ENCODE results near the gene PFDN4.

PFDN4 gene

DNA sequence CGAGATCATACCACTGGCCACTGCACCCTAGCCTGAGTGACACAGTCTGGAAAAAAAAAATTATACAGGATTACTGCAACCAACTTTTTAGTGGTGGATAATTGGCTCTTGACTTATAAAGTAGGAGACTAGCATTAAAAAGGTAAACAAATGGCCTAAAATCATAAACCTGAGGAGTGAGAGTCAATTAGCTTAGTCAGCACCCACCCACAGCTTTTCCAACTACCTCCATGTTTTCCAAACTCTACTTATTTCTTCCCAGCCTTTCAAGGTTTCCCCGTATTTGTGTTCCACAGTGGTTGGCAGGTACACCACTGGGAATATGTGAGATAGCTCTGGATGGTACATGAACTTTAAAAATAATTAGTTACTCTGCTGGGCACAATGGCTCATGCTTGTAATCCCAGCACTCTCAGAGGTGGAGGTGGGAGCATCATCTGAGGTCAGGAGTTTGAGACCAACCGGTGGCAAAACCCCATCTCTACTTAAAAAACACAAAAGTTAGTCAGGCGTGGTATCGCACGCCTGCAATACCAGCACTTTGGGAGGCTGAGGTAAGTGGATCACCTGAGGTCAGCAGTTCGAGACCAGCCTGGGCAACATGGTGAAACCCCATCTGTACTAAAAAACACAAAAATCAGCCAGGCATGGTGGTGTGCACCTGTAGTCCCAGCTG lies 40.8 kb upstream of the PFDN4 start:
- Histone ChIP-seq H3K9me3 (ENCODE audit: insufficient read depth, low read depth, low read length) (no peaks in the 10 kb centered on the region), H3K27me3 (ENCODE audit: insufficient read depth, low read length) (peaks cover 34% of the 10 kb centered on the region), H3K27ac (ENCODE audit: low read length) (no peak overlapping the region), H3K36me3 (ENCODE audit: insufficient read depth, low read depth, low read length) (no peaks in the 10 kb centered on the region), H3K4me1 (ENCODE audit: insufficient read depth, low read length) (no peaks in the 10 kb centered on the region), H3K9ac (ENCODE audit: low read depth, low read length) (no peak overlapping the region), H3K4me3 (ENCODE audit: low read length) (no peak overlapping the region)

DNA sequence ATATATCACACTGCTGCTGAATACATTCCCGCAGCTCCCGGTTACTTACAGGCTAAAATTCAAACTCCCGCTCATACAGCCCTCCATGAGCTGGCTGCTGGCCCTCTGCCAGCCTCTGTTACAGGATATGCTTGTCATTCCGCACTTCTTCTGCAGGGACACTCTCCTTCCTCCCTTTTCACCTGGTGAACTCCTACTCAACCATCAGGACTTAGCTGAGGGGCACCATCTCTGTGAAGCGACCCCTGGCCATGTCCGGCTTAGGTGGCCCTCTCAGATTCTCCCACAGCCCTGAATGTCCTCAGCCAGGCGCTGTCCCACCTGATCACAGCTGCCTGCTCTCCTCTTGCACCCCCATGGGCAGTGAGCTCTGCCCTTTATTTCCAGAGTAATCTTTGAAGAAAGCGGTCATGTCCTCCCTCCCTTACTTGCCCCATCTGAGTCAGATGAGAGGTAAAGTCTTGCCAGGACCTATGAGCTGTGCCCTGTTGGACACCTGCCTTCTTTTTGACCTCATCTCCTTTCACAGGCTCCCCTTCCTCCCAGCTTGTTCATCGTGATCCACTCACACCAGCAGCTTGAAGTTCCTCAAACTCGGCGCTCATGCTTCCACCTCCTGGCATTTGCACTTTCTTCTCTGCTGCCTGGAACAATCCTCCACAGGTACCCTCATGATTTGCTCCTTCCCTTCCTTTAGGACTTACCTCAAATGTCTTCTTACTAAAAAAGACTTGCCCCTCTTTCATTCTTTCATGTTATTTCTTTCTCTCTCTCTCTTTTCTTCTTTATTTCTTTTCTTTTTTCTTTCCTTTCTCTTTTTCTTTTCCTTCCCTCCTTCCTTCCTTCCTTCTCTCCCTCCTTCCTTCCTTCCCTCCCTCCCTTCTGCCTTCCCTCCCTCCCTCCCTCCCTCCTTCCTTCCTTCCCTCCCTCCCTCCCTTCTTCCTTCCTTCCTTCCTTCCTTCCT lies 39.7 kb upstream of the PFDN4 start:
- no peaks in the 10 kb centered on the region for H3K9me3 ChIP-seq (ENCODE audit: insufficient read depth, low read depth, low read length)
- H3K4me3 ChIP-seq (ENCODE audit: low read length), result no peak overlapping the region
- H3K27me3 ChIP-seq (ENCODE audit: insufficient read depth, low read length), result peaks cover 44% of the 10 kb centered on the region
- H3K36me3 ChIP-seq (ENCODE audit: insufficient read depth, low read depth, low read length), result no peaks in the 10 kb centered on the region
- no peak overlapping the region for H3K27ac ChIP-seq (ENCODE audit: low read length)
- no peaks in the 10 kb centered on the region for H3K4me1 ChIP-seq (ENCODE audit: insufficient read depth, low read length)
- no peak overlapping the region for H3K9ac ChIP-seq (ENCODE audit: low read depth, low read length)

DNA sequence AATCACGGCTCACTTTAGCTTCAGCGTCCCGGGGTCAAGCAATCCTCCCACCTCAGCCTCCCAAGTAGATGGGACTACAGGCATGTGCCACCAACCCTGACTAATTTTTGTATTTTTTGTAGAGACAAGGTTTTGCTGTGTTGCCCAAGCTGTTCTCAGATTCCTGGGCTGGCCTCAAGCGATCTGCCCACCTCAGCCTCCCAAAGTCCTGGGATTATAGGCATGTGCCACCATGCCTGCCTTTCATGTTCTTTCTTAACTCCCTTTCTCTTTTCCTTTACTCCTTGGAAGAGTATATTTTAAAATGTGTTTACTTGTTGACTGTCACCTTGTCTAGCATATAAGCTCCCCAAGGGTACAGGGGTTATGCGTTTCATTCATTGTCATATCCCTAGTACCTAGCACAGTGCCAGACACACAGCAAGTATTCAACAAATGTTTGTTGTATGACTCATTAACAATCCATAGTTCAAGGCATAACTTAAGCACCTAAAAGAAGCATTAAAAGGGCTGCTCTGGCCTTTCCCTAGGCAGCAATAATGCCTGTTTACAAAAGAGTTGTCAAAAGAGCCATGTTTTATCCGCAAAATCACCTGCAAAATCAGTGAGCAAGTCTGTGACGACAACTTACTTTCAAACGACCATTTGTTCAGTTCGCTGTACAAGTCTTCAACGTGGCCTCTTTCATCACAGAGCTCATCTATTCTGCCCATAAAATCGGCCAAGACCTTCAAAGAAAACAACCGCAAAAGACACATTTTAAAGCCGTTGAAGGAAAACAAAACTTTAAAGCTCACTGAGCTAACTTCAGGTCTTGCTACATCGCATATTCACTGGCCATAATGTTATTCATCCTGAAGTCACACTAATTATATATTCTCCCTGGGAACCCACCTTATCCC lies 38.7 kb upstream of the PFDN4 start:
- H3K4me3 ChIP-seq (ENCODE audit: low read length), result no peak overlapping the region
- H3K27ac ChIP-seq (ENCODE audit: low read length), result no peak overlapping the region
- H3K9ac ChIP-seq (ENCODE audit: low read depth, low read length), result no peak overlapping the region
- H3K27me3 ChIP-seq (ENCODE audit: insufficient read depth, low read length), result peaks cover 55% of the 10 kb centered on the region
- no peaks in the 10 kb centered on the region for H3K4me1 ChIP-seq (ENCODE audit: insufficient read depth, low read length)
- no peaks in the 10 kb centered on the region for H3K9me3 ChIP-seq (ENCODE audit: insufficient read depth, low read depth, low read length)
- no peaks in the 10 kb centered on the region for H3K36me3 ChIP-seq (ENCODE audit: insufficient read depth, low read depth, low read length)

DNA sequence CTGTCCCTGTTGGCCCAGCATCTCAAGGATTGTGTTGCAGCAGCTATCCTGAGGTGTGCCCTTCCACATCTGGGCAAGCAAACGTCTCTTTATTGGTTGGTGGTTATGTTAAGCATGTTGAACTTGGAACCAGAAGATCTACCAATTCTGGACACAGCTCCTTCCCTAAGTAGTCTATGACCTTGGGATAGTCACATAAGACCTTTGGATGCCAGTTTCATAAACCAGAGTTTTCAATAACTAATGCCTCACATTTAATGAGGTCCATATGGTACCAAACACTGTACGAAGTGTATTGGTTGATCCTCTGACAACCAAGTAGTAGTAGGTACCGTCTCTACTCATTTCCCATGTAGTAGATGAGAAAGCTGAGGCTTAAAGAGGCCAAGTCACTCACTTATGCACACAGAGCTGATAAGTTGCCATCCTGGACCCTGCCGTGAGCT lies 37.8 kb upstream of the PFDN4 start:
- H3K36me3 ChIP-seq (ENCODE audit: insufficient read depth, low read depth, low read length), result no peaks in the 10 kb centered on the region
- no peak overlapping the region for H3K4me3 ChIP-seq (ENCODE audit: low read length)
- H3K9ac ChIP-seq (ENCODE audit: low read depth, low read length), result no peak overlapping the region
- H3K27ac ChIP-seq (ENCODE audit: low read length), result no peak overlapping the region
- H3K27me3 ChIP-seq (ENCODE audit: insufficient read depth, low read length), result peaks cover 63% of the 10 kb centered on the region
- H3K4me1 ChIP-seq (ENCODE audit: insufficient read depth, low read length), result no peaks in the 10 kb centered on the region
- H3K9me3 ChIP-seq (ENCODE audit: insufficient read depth, low read depth, low read length), result no peaks in the 10 kb centered on the region

DNA sequence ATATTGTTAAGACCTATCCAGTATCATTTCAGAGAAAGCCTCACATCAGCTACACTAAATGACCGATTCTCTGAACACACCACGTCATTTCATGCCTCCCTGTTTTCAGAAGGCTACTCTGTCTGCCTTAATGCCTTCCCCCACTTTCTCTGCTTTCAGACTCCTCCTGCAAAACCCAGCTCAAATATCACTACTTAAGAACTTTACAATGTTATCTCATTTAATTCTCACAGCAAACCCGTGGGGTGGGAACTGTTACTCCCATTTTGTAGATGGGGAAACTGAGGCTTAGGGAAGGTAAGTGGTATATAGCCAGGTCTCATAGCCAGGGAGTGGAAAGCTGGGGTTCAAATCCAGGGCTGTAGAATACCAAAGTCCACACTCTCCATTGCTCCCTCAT lies 36.9 kb upstream of the PFDN4 start:
- peaks cover 72% of the 10 kb centered on the region for H3K27me3 ChIP-seq (ENCODE audit: insufficient read depth, low read length)
- no peak overlapping the region for H3K27ac ChIP-seq (ENCODE audit: low read length)
- H3K9ac ChIP-seq (ENCODE audit: low read depth, low read length), result no peak overlapping the region
- H3K4me3 ChIP-seq (ENCODE audit: low read length), result no peak overlapping the region
- H3K36me3 ChIP-seq (ENCODE audit: insufficient read depth, low read depth, low read length), result no peaks in the 10 kb centered on the region
- no peaks in the 10 kb centered on the region for H3K4me1 ChIP-seq (ENCODE audit: insufficient read depth, low read length)
- H3K9me3 ChIP-seq (ENCODE audit: insufficient read depth, low read depth, low read length), result no peaks in the 10 kb centered on the region

DNA sequence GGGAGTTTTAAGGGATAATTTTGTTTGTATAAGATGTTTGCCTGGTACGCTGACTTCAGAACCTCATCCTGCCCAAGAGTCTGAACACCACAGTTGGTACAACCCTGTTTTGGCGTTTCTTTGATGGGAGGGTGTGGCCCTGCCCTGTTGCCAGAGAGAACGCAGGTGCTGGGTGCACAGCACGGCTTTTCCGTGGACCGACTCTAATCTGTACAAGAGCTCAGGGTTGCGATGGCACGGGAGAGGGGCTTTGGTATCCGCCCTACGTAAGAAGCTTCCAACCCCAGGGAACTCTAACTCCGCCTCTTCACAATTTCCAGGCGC lies 35.4 kb upstream of the PFDN4 start:
- Histone ChIP-seq H3K4me1 (ENCODE audit: insufficient read depth, low read length) (no peaks in the 10 kb centered on the region), H3K27ac (ENCODE audit: low read length) (no peak overlapping the region)

GRCh38 chr20:54172856-54173652 lies 34.8 kb upstream of the PFDN4 start:
- Histone ChIP-seq H3K4me3 (ENCODE audit: low read length) (peak overlapping the region; percentile 60), H3K9ac (ENCODE audit: low read depth, low read length) (no peak overlapping the region), H3K27ac (ENCODE audit: low read length) (no peak overlapping the region), H3K27me3 (ENCODE audit: insufficient read depth, low read length) (peaks cover 82% of the 10 kb centered on the region), H3K9me3 (ENCODE audit: insufficient read depth, low read depth, low read length) (no peaks in the 10 kb centered on the region), H3K4me1 (ENCODE audit: insufficient read depth, low read length) (no peaks in the 10 kb centered on the region), H3K36me3 (ENCODE audit: insufficient read depth, low read depth, low read length) (no peaks in the 10 kb centered on the region)

More for the DNA sequence above, 35.4 kb upstream of the PFDN4 start:
- no peak overlapping the region for H3K9ac ChIP-seq (ENCODE audit: low read depth, low read length)
- H3K9me3 ChIP-seq (ENCODE audit: insufficient read depth, low read depth, low read length), result no peaks in the 10 kb centered on the region
- H3K36me3 ChIP-seq (ENCODE audit: insufficient read depth, low read depth, low read length), result no peaks in the 10 kb centered on the region
- H3K27me3 ChIP-seq (ENCODE audit: insufficient read depth, low read length), result peaks cover 82% of the 10 kb centered on the region
- peak overlapping the region; percentile 60; the same call in 1 of the 2 replicates for H3K4me3 ChIP-seq (ENCODE audit: low read length)

- H3K9me3 ChIP-seq (ENCODE audit: insufficient read depth, low read depth, low read length), result no peaks in the 10 kb centered on the region
- no peak within 1 kb of the TSS for H3K9ac ChIP-seq (ENCODE audit: low read depth, low read length)
- H3K4me1 ChIP-seq (ENCODE audit: insufficient read depth, low read length), result no peaks in the 10 kb centered on the region
- no peak within 1 kb of the TSS for H3K27ac ChIP-seq (ENCODE audit: low read length)
- peaks cover 81% of the 10 kb centered on the region for H3K27me3 ChIP-seq (ENCODE audit: insufficient read depth, low read length)
- H3K4me3 ChIP-seq (ENCODE audit: low read length), result peak within 1 kb of the TSS; percentile 60
- no peaks in the 10 kb centered on the region for H3K36me3 ChIP-seq (ENCODE audit: insufficient read depth, low read depth, low read length)
Measured at GRCh38 chr20:54173653-54174456, 34.0 kb upstream of the PFDN4 start, which contains the start of gene CYP24A1. TSS of gene CYP24A1 (minus strand) at chr20:54173986. CDS start at chr20:54173579, 407 bp downstream.

DNA sequence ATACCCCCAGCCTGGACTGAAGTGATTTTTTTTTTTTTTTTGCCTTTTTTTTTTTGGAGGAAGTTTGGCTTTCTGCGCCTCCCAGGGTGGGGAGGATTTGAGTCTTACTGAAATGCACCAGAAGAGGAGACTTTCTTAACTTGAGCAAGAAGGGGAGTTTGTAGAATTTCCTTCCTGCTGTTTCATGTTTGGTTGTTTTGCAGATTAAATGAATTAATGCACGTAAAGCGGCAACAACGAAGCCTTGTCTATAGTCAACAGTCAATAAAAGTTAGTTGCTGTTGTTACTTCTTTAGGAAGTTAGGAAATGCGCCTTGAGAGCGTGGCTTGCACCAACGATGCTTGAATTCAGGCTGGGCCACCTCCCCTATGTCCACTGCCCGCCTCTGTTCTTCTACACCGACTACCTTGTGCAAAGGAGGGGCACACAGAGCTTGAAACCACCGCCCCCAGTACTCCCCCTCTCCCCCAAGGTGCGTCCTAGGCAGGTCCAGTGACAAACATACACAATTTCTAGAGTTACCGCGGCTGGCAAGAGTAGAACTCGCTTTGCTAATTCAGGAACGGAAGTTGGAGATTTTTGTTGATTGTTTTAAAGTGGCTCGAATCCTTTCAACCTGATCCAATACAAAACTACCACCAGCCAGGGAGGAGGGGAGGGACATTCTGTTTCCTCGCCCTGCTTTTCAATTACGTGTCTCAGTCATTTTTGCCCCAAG lies 33.3 kb upstream of the PFDN4 start:
- no peak overlapping the region for H3K9ac ChIP-seq (ENCODE audit: low read depth, low read length)
- H3K4me3 ChIP-seq (ENCODE audit: low read length), result peak overlapping the region; percentile 60

DNA sequence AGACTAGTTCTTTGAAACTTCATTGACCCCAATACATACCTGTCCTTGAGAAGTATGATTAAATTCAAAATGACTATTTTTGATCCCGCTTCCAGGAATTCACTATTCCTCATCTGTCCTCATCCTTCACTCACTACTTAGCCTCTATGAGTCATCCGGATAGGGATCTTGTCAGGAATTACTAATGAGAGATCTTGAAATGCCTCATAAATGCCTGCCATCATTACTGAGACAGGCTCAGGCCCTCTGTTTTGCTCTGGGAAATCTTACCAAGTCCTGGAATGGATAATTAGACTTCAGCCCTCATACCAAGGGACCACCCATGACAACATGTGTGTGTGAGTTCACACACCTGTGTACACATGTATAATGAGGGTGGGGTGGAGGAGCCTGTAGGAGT lies 31.3 kb upstream of the PFDN4 start:
- H3K27me3 ChIP-seq (ENCODE audit: insufficient read depth, low read length), result peaks cover 53% of the 10 kb centered on the region
- no peaks in the 10 kb centered on the region for H3K36me3 ChIP-seq (ENCODE audit: insufficient read depth, low read depth, low read length)
- H3K4me1 ChIP-seq (ENCODE audit: insufficient read depth, low read length), result no peaks in the 10 kb centered on the region
- no peak overlapping the region for H3K9ac ChIP-seq (ENCODE audit: low read depth, low read length)
- H3K27ac ChIP-seq (ENCODE audit: low read length), result no peak overlapping the region
- no peaks in the 10 kb centered on the region for H3K9me3 ChIP-seq (ENCODE audit: insufficient read depth, low read depth, low read length)
- no peak overlapping the region for H3K4me3 ChIP-seq (ENCODE audit: low read length)

More for the DNA sequence above, 33.3 kb upstream of the PFDN4 start:
- Histone ChIP-seq H3K4me1 (ENCODE audit: insufficient read depth, low read length) (no peaks in the 10 kb centered on the region), H3K27me3 (ENCODE audit: insufficient read depth, low read length) (peaks cover 73% of the 10 kb centered on the region), H3K9me3 (ENCODE audit: insufficient read depth, low read depth, low read length) (no peaks in the 10 kb centered on the region), H3K36me3 (ENCODE audit: insufficient read depth, low read depth, low read length) (no peaks in the 10 kb centered on the region), H3K27ac (ENCODE audit: low read length) (no peak overlapping the region)

All from iPS-20b (cell line).